Measurements from ENCODE around the gene CRY2. TPM values are rescaled to one million over a fixed set of nuclear protein-coding genes. Genes with fewer than 3 reads are reported as not detected.

CRY2 gene
- 10 to 100 TPM; 32.4 to 36.9 TPM for total RNA-seq

- Mint-ChIP-seq H3K27me3 (peaks cover 14% of the 10 kb centered on the region), H3K9me3 (no peaks in the 10 kb centered on the region), H3K27ac (peak within 1 kb of the TSS; percentile 86), H3K36me3 (peaks cover 2% of the 10 kb centered on the region), H3K4me1 (peaks cover 43% of the 10 kb centered on the region), H3K4me3 (peak within 1 kb of the TSS; percentile 88)
- peak; percentile 90 for ATAC-seq (ENCODE audit: low read depth)
- DNase-seq, result peak; percentile 96
- POLR2A ChIA-PET, result interaction anchor here (0.9 to 3.7 kb wide), 5 partner anchors 13 to 275 kb away, joined by 3 to 27 read pairs (median 10); partner anchors contain the start of genes PEX16 and SLC35C1
Observed at GRCh38 chr11:45846974-45847910, at the start of gene CRY2. Gene CRY2 (plus strand): TSS chr11:45847475. CDS start chr11:45847491, 16 bp downstream.

GRCh38 chr11:45798793-45799441, 48.4 kb upstream of the CRY2 start:
- POLR2A ChIA-PET, result no interaction called here
- no peak overlapping the region for H3K4me3 Mint-ChIP-seq
- peaks cover 4% of the 10 kb centered on the region for H3K9me3 Mint-ChIP-seq
- ATAC-seq (ENCODE audit: low read depth) (no peak), DNase-seq (no peak)
- peaks cover 7% of the 10 kb centered on the region for H3K27me3 Mint-ChIP-seq
- H3K4me1 Mint-ChIP-seq, result peaks cover 4% of the 10 kb centered on the region
- H3K27ac Mint-ChIP-seq, result no peak overlapping the region
- H3K36me3 Mint-ChIP-seq, result no peaks in the 10 kb centered on the region

GRCh38 chr11:45799562-45799961, 47.7 kb upstream of the CRY2 start:
- POLR2A ChIA-PET, result no interaction called here
- H3K4me3 Mint-ChIP-seq, result no peak overlapping the region
- peaks cover 4% of the 10 kb centered on the region for H3K4me1 Mint-ChIP-seq
- no peaks in the 10 kb centered on the region for H3K36me3 Mint-ChIP-seq
- H3K27ac Mint-ChIP-seq, result no peak overlapping the region
- H3K27me3 Mint-ChIP-seq, result peaks cover 5% of the 10 kb centered on the region
- peaks cover 4% of the 10 kb centered on the region for H3K9me3 Mint-ChIP-seq
- no peak for ATAC-seq (ENCODE audit: low read depth)
- DNase-seq, result no peak

DNA sequence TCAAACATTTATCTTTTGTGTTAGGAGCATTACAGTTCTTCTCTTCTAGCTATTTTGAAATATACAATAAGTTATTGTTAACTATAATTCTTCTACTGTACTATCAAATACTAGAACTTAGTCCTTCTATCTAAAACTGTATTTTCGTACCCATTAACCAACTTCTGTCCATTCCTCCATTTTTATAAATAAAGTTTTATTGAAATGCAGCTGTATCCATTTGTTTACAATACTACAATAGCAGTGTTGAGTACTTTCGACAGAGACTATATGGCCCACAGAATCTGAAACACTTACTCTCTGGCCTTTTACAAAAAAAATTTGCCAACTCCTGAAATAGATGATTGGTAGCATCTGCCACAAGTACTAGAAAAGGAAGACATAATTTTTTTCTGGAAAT, 47.0 kb upstream of the CRY2 start:
- POLR2A ChIA-PET, result interaction anchor here (0.6 kb wide), 1 partner anchor 1164 kb away, joined by 3 read pairs; no protein-coding TSS in a partner anchor
- no peak overlapping the region for H3K27ac Mint-ChIP-seq
- H3K36me3 Mint-ChIP-seq, result no peaks in the 10 kb centered on the region

DNA sequence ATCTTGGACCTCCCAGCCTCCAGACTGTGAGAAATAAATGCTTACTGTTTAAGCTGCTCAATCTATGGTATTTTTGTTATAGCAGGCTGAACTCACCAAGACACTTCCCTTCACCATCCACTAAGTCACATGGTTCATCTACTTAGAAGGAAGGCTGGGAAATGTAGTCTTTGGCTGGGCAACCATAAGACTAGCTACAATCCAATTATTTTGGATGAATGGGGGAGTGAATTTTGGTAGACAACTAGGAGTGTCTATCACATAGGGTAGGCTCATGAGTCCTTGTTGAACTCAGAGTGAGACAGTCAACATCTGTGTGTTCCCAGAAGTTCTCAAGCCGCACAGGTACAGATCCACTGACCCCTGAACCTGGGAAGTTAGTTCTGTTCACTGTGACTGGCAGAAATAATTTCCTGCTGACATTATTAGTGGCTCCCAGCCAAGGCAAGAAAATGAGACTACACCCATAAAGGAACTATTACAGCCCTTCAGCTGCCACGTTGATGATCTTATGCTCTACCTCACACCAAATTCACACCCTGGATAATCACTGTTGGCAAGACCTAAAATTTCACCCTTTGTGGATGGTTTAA, 45.5 kb upstream of the CRY2 start:
- POLR2A ChIA-PET, result interaction anchor here (1.0 kb wide), 1 partner anchor 17 kb away, joined by 3 read pairs; no protein-coding TSS in a partner anchor
- H3K4me1 Mint-ChIP-seq, result peaks cover 11% of the 10 kb centered on the region
- H3K36me3 Mint-ChIP-seq, result peaks cover 3% of the 10 kb centered on the region
- no peak for DNase-seq
- no peak for ATAC-seq (ENCODE audit: low read depth)
- no peak overlapping the region for H3K4me3 Mint-ChIP-seq
- no peak overlapping the region for H3K27ac Mint-ChIP-seq
- peaks cover 4% of the 10 kb centered on the region for H3K9me3 Mint-ChIP-seq
- no peaks in the 10 kb centered on the region for H3K27me3 Mint-ChIP-seq

More for the DNA sequence above, 47.0 kb upstream of the CRY2 start:
- no peak for DNase-seq
- H3K4me3 Mint-ChIP-seq, result no peak overlapping the region
- no peak for ATAC-seq (ENCODE audit: low read depth)
- H3K4me1 Mint-ChIP-seq, result peaks cover 4% of the 10 kb centered on the region
- H3K27me3 Mint-ChIP-seq, result peaks cover 2% of the 10 kb centered on the region
- H3K9me3 Mint-ChIP-seq, result peaks cover 4% of the 10 kb centered on the region

GRCh38 chr11:45802531-45803317, 44.6 kb upstream of the CRY2 start:
- Mint-ChIP-seq H3K4me1 (peaks cover 17% of the 10 kb centered on the region), H3K27ac (no peak overlapping the region), H3K27me3 (no peaks in the 10 kb centered on the region), H3K9me3 (peaks cover 4% of the 10 kb centered on the region), H3K4me3 (no peak overlapping the region), H3K36me3 (peaks cover 3% of the 10 kb centered on the region)
- DNase-seq, result no peak
- no peak for ATAC-seq (ENCODE audit: low read depth)
- POLR2A ChIA-PET, result no interaction called here

DNA sequence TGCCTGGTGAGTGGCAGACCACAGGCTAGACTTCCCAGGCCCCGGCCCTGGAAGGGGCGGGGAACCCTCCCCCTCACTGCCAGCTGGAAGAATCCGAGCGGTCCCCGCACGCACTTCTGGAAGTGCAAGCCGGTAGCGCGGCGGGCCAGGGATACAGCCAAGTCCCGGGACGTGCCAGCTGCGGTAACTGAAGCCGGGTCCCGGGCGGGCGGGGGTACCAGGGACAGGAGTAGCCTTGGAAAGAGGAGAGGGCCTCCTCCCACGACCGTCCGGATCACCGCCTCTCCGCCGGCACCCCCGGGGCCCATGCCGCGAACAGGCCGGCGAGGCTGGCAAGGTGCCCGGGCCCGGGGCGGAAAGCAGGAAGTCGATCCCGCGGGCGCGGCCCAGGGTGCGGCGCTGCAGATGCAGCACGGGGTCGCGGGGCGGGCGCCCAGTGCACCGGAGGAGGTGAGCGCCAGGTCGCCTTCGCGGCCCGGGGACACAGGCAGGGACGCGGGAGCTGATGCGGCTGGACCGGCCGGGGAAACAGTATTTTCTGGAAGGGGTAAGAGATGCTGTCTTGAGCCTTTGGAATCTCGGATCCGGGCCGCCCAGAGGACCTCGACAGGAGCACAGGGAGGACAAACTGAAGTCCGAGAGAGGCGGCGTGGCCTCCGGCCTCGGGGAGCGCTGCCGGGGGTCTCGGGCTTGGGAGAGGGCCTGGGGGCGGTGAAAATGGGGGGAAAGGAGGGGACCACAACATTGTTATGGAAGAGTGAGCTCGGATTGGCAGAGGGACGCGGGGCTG, 43.1 kb upstream of the CRY2 start:
- peak overlapping the region; percentile 92 for H3K27ac Mint-ChIP-seq
- ATAC-seq (ENCODE audit: low read depth) (peak; percentile 40), DNase-seq (peak; percentile 82)
- POLR2A ChIA-PET, result interaction anchor here (0.9 to 3.1 kb wide), 8 partner anchors 12 to 439 kb away, joined by 3 to 40 read pairs (median 8); partner anchors contain the start of genes CRY2 and PEX16
- peaks cover 29% of the 10 kb centered on the region for H3K4me1 Mint-ChIP-seq
- H3K27me3 Mint-ChIP-seq, result no peaks in the 10 kb centered on the region
- peaks cover 2% of the 10 kb centered on the region for H3K9me3 Mint-ChIP-seq
- H3K4me3 Mint-ChIP-seq, result peak overlapping the region; percentile 97
- peaks cover 6% of the 10 kb centered on the region for H3K36me3 Mint-ChIP-seq

DNA sequence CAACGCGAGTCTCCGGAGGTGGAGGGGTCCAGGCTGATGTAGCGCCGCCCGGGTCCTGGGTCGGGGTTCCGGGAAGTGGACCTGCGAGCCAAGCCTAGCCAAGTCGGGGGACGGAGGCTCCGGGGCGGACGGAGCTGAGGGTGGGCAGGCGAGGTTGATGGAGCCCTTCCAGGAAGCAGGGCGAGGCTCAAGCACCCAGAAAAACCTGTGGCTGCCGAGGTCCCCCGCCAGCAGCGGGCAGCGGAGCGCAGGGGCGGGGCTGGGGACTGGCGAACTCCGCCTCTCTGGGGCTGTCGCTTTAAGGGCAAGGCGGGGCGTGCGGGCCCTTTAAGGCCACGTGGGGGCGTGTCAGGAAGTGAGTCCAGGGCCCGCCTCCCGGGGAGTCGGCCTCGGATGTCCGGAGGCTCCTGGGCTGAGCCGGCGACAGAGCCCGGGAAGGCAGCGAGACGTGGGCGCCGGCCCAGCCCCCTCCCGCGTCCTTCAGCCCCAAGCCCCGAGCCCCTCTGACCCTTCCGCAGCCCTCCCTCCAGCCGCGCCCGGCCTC, 42.4 kb upstream of the CRY2 start, which contains the start of gene SLC35C1:
TSS of gene SLC35C1 (plus strand) at position 389 of the 544 bp plus-strand sequence. CDS start 653 bp downstream, outside the sequence.
- POLR2A ChIA-PET, result interaction anchor here (0.9 to 3.1 kb wide), 10 partner anchors 9 to 438 kb away, joined by 3 to 40 read pairs (median 6); partner anchors contain the start of genes CRY2 and PEX16
- Mint-ChIP-seq H3K4me3 (peak within 1 kb of the TSS; percentile 97), H3K27ac (peak within 1 kb of the TSS; percentile 92), H3K27me3 (no peaks in the 10 kb centered on the region), H3K4me1 (peaks cover 35% of the 10 kb centered on the region), H3K9me3 (peaks cover 2% of the 10 kb centered on the region), H3K36me3 (peaks cover 8% of the 10 kb centered on the region)
- peak; percentile 89 for ATAC-seq (ENCODE audit: low read depth)
- peak; percentile 98 for DNase-seq

DNA sequence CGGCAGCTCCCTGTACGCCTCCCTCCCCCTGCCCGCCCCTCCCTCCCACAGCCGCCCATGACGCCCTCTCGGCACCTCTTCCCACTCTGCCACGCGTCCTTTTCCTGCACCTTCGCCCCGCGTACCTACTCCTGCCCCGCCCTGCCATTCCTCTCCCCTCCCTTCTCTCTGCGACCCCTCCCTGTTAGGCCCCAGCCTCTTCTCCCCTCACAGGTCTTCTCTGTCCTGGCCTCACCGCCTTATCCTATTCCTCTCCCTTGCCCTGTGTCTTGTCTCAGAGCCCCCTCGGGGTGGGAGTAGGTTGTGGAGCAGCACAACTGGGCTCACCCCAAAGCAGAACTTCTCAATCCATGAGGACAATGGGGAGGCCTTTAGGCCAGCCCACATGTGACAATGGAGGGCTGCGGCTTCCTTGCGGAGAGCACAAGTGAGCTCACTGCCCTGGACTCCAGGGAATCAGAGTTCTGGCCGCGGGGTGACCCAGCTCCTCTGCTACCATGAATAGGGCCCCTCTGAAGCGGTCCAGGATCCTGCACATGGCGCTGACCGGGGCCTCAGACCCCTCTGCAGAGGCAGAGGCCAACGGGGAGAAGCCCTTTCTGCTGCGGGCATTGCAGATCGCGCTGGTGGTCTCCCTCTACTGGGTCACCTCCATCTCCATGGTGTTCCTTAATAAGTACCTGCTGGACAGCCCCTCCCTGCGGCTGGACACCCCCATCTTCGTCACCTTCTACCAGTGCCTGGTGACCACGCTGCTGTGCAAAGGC, 41.8 kb upstream of the CRY2 start:
- H3K9me3 Mint-ChIP-seq, result peaks cover 2% of the 10 kb centered on the region
- peak overlapping the region; percentile 97 for H3K4me3 Mint-ChIP-seq
- ATAC-seq (ENCODE audit: low read depth) (peak; percentile 43), DNase-seq (peak; percentile 45)
- POLR2A ChIA-PET, result interaction anchor here (1.0 to 3.1 kb wide), 9 partner anchors 9 to 112 kb away, joined by 3 to 40 read pairs (median 6); partner anchors contain the start of genes CRY2 and PEX16
- peaks cover 40% of the 10 kb centered on the region for H3K4me1 Mint-ChIP-seq
- no peaks in the 10 kb centered on the region for H3K27me3 Mint-ChIP-seq
- peak overlapping the region; percentile 87 for H3K27ac Mint-ChIP-seq
- H3K36me3 Mint-ChIP-seq, result peaks cover 13% of the 10 kb centered on the region

DNA sequence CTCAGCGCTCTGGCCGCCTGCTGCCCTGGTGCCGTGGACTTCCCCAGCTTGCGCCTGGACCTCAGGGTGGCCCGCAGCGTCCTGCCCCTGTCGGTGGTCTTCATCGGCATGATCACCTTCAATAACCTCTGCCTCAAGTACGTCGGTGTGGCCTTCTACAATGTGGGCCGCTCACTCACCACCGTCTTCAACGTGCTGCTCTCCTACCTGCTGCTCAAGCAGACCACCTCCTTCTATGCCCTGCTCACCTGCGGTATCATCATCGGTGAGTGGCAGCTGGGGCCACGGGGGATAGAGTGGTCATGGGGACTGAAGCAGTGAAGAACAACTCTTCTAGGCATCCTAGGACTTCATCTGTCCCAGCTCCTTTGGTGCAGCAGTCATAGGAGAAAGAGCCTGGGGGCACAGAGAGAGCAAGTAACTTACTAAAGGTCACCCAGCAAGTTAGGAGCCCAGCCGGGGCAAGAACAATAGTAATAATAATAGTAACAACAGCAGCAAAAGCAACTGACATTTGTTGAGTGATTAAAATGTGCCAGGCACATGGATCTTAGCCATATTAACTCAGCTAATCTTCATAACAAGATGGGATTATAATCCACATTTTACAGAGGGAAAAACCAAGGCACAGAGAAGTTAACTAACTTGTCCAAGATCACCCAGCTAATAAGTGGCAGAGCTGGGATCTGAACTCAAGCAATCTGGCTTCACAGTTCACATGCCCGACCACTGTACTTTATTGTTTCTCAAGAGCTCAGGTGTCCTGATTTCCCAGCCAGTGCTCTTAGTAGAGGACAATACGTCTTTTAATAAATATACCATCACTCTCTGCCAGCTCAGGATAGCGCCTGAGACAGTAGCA, 41.0 kb upstream of the CRY2 start:
- H3K36me3 Mint-ChIP-seq, result peaks cover 13% of the 10 kb centered on the region
- H3K4me3 Mint-ChIP-seq, result peak overlapping the region; percentile 97
- H3K4me1 Mint-ChIP-seq, result peaks cover 40% of the 10 kb centered on the region

More for the DNA sequence above, 41.0 kb upstream of the CRY2 start:
- POLR2A ChIA-PET, result interaction anchor here (1.7 to 3.1 kb wide), 4 partner anchors 8 to 41 kb away, joined by 5 to 40 read pairs (median 14); partner anchors contain the start of gene CRY2
- Mint-ChIP-seq H3K27ac (peak overlapping the region; percentile 69), H3K9me3 (no peaks in the 10 kb centered on the region), H3K27me3 (no peaks in the 10 kb centered on the region)
- DNase-seq (no peak), ATAC-seq (ENCODE audit: low read depth) (no peak)
